ENCODE data around the gene MEST.
"Not testable (repeated sequence)": the region's sequence is repeated elsewhere in the genome, so short reads cannot be mapped to it uniquely, and the experiment has no call there.

The MEST gene

DNA sequence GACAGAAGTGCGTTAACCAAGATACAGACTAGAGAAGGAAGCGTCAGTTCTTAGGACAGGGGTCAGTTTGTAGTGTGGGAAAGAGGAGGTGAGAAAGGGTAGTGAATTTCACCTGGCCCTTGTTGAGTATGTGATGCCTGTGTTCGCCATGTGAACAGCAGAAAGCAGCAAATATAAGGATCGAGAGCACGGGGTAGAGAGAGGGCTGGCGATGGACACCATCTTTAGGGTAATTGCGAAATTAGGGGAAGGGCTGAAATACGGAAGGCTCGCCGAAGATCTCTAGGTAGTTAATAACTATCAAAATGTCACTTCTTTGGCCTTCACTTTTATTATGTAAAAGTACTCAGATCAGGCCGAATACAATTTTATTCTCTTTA is 6.2 kb upstream of the MEST start:
- no peak for DNase-seq (ENCODE audit: low read depth)

DNA sequence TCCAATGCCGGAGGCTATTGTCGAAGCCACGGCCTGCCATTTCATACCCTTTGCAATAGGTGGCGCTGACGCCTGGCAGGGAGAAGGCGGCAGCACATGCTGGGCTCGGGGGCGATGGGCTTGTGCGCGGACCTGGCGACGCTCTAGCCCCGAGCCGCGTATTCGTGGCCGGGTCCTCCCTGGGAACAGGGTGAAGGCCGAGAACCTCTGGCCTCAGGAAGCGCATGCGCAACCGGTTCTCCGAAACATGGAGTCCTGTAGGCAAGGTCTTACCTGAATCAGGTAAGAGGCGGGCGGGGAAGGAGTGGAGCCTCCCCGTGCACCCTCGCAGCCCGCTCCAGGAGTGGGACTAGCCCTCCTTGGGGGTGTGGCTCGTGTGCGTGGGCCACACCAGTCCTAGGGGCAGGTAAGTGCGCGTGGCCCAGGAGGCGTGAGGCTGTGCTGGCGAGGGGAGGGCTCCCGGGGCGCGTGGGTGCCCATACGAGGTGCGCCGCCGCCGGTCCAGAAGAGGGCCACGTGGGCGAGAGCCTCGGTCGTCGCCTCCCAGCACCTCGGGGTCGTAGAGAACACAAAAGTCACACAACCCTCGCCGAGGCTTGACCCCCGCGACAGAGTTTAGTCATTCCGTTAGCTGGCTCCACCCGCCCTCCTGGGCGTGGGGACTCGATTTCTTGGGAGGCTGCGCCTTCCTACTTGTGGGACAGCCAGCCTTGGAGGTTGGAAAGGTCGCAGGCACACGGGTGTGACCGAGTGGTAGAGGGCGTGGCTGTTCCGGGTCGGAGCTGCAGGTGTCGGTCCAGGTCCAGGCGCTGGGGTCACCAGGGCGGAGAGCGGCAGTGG is 5.6 kb upstream of the MEST start:
- DNase-seq (ENCODE audit: low read depth): no peak

DNA sequence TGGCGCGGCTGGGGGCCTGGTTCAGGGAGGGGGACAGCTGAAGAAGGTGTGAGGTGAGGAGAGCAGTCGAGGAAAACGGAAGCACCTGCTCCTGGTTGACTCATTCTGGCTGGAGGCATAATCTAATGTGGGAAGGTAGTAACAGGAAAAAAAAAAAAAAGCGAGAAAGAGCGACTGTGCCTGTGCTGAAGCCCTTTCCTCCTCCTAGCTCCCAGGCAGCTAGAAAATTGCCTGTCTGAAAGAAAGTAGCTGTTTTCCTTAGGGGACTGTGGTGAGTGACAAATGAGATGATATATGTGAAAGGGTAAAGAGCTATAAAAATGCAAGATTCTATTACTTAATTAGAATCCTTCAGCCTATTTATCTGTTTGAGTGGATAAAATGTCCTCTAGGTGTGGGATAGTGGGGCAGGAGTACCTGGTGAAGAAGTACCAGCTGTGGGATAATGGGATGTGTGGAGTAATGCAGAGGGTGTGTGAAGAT is 4.9 kb upstream of the MEST start:
- DNase-seq (ENCODE audit: low read depth): no peak

DNA sequence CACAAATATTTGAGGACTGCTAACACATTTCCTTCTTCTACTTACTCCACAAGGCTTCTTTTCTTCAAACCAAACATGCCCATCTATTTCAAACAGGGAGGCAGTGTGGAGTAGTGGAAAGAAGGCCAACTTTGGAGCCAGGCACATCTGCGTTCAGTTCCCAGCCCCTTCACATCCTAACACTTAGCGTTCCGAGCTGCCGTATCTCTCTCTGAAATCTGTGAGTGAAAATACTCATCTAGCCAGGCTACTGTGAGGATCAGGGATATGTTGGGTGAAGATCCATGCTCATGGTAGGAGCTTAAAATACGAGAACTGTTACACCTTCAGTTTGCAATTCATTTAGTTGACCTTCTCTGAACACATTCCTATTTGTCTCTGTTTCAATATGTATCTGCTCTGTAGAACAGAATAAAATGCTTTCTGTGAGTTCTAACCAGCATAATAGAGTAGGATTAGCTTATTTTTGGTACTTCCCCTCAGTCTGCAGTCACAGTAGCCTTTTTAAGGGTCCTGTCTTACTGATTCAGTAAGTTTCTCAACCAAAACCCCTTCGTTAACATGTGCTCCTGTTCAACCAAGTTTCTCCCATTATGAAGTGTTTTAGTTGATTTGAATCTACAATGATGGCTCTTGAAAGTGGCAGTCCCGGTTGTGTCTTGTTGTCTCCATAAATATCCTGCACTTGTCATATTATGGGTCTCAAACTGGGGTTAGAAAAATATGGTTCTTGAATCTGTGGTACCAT is 3.3 kb upstream of the MEST start:
- no peak for DNase-seq (ENCODE audit: low read depth)

DNA sequence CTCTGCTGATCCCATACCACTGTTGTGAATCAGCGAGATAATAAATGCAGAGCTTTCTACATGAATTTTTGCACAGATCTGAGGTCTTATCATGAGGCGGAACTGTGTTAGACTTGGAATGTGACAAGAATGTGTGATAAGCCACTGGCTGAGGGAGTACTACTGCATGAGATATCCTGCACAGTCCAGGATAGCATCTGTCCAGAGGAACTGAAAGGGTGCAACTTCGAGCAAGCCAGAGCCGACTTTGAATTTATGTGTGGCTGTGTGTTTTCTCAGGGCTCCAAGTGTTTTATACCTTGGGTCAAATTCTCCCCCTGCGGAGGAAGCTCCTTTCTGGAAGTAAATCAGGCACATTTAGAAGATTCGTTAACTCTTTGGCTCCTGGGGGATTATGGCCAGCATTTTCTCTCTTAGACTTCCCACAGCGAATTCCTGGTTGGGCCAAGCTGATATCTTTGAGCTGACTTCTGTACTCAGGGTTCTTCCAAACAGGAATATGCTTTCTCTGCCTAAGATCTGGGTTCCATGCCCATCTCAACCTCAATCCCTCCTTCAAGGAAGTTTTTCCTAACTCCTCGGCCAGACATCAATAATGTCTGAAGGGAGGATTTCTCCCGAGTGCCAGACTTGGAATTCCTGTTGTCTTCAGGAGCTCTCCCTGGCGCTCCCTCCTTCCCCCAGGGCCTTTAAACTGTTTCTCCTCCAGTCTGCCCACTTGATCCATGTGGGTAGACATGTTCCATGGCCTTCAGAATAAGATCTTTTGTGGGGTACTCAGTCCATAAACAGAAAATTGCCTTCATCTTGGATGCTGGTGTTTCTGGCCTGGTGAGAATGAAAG is 2.5 kb upstream of the MEST start:
- no peak for DNase-seq (ENCODE audit: low read depth)

DNA sequence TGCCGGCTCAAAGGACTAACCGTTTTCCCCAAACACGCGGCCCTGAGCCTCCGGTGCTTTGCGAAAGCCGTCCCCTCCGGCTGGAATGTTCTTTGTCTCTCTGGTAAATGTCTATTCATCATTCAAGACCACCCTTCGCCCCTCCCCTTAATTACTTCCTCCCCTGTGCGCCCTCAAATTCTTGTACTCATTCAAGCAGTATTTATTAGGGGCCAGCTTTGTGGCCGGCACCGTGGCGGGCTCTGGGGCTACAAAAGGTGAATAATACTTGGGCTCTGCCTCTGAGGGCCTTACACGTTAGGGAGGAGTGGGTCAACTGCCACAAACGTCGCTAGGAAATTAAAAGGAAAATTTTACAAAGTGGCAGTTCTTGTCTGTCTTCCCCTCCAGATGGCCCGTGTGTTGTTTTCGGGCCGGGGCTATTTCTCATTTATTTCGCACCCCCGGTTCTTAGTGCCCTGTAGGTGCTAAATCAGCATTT is 1.5 kb upstream of the MEST start:
- DNase-seq (ENCODE audit: low read depth): no peak

DNA sequence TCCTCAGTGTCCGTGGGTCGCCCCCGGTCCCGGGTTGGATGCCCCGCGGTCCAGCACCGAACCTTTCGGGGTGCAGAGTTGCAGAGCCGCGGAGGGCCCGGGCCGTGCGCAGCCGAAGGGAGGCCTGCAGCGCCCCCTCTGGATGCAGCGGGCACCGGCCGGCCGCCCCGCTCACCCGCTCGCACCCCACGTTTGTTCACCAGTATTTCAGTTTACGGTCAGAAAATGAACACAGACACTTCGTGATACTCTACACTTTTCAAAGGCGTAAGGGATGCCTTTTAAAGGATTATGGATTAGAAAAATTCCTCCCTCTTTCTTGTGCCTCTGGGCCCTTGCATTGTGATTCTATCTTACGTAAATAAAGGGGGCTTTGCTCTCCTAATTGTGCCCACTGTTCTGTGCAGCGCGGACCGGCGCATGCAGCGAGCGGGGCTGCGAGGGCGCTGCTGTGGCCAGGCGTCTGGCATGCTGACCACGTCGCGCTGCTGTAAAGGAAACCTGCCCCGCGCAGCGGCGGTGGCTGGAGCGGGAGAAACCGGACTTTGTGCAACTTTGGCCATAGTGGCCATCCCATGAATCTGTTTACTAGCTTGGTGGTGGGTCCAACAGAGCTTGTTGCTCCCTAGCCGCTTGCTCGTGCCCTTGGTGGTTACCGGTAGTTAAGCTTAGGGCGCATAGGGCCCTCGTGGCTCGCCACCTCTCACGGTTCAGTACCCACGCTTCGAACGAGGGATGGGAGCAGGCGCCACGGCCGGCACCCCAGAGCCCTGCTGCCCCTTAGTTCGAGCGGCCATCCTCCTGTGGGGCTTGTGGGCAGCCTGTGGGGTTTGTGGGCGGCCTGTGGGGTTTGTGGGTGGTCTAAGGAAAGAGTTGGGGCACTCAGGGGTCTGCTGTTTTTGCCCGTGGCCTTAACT is 739 bp upstream of the MEST start:
- DNase-seq (ENCODE audit: low read depth): no peak

DNA sequence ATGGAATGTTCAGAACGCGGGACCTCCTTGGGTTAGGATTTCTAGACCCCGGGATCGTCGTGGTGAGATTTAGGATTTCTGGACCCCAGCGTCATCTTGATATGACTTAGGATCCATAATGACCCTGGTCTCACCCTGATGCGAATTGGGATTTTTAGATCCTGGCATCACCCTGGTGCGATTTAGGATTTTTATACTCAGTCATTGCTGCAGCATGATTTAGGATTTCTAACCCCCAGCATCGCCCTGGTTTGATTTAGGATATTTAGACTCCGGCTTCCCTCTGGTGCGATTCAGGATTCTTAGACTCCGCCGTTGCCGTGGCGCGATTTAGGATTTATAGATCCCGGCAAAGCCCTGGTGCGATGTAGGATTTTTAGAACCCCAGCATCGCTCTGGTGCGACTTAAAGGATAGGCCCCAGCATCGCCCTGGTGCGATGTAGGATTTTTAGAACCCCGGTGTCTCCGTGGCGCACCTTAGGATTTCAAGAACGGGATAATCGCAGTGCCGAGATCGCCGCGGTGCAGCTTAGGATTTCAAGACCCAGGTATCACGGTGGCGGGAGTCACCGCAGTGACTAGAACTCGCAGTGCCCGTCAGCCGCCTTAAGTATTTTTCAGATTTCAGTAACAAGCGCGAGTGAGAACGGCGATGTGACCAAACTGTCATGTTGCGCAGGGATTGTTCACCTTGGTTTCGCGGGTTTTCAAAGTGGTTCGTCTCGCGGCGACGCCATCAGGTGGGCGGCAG is 814 bp downstream of the MEST start:
- no peak for DNase-seq (ENCODE audit: low read depth)

DNA sequence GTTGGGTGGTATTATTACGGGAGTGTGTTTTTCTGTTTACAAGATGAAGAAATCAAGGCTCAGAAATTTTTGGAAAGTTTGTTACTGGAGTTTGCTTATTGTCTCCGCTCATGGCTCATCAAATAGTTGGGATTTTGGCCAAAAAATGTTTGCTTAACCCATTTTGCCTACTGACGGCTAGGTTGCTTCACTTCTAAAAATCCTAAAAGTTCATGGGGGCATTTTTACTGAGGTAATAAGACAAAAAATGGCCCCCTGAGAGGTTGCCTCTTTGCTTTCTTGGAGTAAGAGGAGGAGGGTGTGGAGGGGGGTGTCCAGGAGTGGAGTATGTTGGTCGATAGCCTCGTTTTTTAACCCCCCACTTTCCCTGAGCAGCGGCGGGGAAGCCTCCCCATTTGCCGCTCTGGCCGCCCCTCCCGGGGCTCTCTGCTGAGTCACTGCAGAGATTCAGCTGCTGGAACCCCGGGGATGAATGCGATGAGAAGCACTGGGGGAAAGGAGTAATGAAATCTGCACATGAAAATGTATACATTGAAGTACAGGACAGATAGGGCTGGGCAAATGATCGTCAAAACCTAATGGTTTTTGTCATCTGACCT is 1.5 kb downstream of the MEST start:
- no peak for DNase-seq (ENCODE audit: low read depth)

DNA sequence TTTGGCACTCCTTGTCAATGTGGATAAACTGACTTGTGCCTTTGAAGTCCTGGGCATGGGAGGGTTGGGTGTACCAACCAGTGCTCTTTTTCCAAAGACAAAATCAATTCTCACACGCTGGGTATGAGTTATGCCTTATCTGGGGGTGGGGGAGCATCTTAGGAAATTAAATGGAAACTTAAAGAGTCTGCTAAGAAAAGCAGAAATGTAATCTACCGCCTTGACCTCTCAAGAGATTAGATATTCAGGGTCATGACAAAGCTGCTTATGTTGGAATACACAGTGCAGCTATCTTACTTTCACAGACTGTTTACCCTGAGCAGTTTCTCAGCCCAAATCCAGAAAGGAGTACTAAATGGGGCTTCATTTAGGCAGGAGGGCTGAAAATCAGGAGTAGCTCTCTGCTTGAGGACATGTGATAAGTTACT is 2.6 kb downstream of the MEST start:
- DNase-seq (ENCODE audit: low read depth): no peak

DNA sequence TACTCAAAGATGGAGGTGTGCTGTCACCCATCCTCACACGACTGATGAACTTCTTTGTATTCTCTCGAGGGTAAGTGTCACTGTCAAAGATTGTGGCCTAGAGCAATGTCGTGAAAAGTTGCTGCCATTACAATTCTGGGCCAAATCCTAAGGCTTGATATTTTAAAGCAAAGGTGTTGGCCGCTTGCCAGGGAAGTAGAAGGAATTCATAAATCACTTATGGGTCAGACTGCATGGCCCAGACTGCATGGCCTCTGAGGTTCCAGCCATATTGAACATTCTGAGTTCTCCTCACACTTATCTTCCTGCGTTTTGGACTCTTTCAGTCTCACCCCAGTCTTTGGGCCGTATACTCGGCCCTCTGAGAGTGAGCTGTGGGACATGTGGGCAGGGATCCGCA is 8.6 kb downstream of the MEST start:
- no peak for DNase-seq (ENCODE audit: low read depth)

DNA sequence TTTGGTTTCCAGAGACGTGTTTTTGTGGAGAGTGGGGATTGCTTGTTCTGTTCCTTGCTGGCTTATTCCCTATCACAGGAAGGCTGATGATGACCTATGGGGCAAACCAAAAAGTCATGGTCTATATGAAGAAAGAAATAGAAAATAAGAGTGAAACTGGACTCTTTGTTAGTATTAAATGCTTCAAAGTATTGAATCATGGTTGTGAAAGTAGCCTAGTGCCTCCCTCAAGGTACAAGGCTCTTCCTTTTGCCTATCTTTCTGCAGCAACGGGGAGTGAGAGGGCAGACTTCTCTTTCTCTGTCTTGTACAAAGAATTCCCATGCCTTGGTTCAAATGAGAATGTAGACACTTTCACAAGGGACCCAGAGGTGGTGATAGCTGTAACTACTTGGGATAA is 9.0 kb downstream of the MEST start:
- DNase-seq (ENCODE audit: low read depth): no peak

DNA sequence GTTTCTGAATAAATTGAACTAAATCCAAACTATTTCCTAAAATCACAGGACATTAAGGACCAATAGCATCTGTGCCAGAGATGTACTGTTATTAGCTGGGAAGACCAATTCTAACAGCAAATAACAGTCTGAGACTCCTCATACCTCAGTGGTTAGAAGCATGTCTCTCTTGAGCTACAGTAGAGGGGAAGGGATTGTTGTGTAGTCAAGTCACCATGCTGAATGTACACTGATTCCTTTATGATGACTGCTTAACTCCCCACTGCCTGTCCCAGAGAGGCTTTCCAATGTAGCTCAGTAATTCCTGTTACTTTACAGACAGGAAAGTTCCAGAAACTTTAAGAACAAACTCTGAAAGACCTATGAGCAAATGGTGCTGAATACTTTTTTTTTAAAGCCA is 13.9 kb downstream of the MEST start:
- no peak for DNase-seq (ENCODE audit: low read depth)

DNA sequence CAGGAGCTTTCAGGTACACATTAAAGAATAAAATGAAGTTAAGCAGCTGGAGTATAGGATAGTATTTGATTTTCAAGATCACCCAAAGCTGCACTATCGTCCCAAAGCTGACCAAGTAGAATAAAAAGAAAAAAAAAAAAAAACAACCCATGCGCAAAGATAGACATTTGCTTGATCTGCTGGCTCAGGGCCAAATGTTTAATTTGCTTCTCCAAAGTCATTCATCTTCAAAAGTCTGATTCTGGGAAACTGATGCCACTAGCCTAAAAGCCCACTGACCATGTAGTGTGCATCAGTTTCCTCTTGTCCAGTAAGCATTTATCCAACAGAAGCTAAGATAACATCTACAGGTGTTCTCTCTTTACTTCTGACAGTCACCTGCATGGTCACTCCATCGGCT is 14.5 kb downstream of the MEST start:
- no peak for DNase-seq (ENCODE audit: low read depth)

DNA sequence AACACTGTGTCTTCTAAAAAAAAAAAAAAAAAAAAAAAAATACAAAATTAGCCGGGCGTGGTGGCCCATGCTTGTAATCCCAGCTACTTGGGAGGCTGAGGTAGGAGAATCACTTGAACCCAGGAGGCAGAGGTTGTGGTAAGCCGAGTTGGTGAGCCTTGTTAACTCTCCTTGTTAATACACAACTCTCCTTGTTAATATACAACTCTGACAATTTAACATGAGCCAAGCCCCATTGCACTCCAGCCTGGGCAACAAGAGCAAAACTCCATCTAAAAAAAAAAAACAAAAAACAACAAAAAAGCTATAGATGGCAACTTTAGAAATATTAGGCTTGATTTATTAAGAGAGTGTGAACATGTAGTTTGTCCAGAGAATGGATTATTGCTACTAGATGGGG is 20.2 kb downstream of the MEST start:
- DNase-seq (ENCODE audit: low read depth): not testable (repeated sequence)

DNA sequence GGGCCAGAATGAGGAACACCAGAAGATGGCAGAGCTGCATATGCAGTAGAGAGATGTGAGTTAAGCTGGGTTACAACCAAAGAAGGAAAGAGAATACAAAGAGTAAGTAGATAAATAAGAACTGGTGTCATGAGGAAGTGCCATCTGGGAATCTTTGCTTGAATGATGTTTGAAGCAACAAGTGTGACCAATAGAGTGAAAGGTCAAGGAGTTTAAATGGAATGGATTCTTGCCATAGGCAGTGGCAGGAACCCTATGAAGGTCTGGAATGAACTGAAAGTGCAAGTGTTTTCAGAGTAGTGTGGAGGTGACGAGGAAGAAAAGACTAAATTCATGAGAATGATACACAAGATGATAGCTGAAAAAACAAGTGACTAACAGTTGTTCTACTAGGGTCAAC is 21.6 kb downstream of the MEST start:
- DNase-seq (ENCODE audit: low read depth): no peak

DNA sequence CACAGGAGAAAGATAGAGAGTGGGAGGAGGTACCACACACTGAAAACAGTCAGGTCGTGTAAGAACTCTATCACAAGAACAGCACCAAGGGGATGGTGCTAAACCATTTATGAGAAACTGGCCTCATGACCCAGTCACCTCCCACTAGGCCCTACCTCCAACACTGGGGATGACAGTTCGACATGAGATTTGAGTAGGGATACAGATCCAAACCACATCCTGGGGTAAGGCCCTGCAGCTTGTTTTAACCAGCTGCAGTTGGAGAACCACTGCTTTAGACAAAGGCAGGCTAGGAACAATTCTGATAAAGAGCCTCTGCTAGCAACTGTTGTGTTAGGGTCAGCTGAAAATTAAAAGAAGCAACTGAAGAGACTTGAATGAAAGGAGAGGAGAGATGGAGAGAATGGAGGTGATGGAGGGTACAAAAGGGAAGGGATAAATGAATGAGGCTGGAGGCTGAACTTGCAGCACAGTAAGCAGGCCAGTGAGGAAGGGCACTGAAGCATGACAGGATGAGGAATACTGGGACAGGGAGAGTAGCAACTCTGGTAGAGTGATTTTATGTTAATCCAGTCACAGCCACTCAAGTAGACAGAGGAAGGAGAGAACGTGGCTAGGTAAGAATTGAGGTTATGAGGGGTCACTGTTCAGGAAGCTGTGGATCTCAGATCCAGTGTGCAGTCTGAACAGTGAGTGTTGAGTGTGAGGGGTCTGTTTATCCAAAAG is 23.6 kb downstream of the MEST start:
- no peak for DNase-seq (ENCODE audit: low read depth)

DNA sequence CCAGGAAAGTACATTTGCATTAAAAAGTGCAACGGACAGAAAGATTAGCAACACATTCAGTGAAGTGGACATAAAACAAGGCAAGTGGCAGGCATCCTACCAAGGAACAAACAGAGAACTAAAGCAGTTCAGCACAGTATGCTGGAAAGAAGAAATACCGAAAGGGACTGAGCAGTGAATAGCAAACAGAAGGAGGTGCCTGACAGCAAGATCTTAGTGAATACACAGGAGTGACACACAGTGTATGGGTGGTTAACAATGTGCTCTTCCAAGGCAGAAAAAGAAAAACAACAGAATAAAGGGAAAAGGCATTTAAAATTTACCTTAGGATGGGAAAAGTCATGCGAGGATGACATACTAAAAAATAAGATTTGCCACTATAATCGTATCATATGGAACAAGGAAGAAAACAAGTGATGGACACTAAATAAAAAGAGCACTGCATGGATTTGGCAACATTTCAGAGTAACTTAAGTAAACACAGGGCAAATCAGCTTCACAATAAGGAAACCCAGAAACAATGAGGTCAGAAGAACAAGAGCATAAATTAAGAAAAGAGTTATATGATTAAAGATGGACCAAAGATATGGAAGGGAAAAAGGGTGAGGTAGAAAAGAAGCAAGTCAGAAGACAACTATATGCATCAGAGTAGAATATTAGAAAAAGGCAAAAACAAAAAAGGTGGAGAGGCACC is 29.5 kb downstream of the MEST start:
- DNase-seq (ENCODE audit: low read depth): no peak

Data from fibroblast of the conjunctiva (primary cell).